GM18519 (cell line): ENCODE results near the gene TTC3.
A peak's percentile ranks its signal among the peaks of the same experiment; 100 is the strongest.

Experiments used
- ATAC-seq: cut with Tn5 transposase; IDR thresholded peaks from one replicate; pipeline ENCODE4 v1.9.1; 2021; ENCODE audit warnings: mild to moderate bottlenecking, moderate library complexity; ENCODE audit not compliant: unreplicated experiment, low FRiP score

TTC3 gene

GRCh38 chr21:37193006-37193405 is 120.0 kb downstream of the TTC3 start:
- ATAC-seq: no peak

- no peak for ATAC-seq
These were observed 120.6 kb downstream of the TTC3 start for GRCh38 chr21:37193676-37194075.

GRCh38 chr21:37195059-37195458 is 122.0 kb downstream of the TTC3 start:
- ATAC-seq: no peak

- ATAC-seq: no peak
These were observed 122.6 kb downstream of the TTC3 start for GRCh38 chr21:37195610-37196009.

GRCh38 chr21:37196847-37197246 is 123.8 kb downstream of the TTC3 start:
- no peak for ATAC-seq

DNA sequence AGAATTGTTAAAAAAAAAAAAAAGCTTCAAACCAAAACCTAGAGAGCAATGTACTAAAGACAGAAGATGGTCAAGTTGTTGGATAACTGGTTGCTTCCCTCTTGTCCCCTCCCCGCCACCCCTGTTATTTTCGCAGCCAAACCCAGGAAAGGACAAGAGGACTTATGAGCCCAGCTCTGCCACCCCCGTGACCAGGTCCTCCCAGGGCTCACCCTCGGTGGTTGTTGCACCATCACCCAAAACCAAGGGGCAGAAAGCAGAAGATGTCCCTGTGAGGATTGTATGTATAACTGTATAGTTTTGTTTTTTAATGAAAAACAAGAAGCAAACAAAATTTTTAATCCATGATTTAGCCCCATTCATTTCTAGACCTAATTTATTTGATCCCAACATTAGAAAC is 124.7 kb downstream of the TTC3 start:
- ATAC-seq: no peak

DNA sequence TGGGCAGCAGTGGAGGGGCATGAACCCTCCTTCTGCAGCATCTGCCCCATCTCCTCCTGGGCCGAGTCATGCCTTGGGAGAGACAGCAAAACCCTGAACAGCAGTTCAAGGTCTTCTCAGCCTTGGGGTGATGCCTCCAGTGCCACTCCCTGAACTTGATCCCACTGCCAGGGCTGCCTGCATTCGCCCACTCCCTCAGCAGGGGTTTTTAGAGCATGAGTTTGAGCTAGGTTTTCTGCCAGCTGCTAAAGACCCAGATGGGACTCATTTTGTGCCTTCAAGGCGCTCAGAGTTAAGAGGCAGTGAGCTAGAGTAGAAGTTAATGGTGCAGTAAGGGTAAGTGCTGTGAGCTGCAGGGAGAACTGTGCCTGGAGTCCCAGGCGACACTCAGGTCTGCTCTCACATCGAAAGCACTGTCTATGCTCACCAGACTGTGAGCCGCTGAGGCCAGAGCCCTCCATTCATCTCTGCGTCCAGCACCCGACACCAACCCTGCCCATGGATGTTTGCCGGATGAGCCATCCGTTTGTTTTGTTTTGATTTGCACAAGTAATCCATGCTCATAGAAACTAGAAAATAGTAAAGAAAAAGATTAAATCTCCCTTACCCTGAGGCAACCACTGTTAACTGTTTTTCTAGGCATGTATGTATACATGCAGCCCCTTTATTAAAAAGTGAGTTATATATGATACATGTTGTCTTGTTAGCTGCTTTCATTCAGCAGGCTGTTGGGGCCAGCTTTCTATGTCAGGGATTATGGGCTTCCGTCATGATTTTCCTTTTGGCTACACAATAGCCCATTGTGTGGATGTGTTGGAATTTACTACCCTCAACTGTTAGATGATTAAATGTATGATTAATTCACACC is 126.2 kb downstream of the TTC3 start:
- no peak for ATAC-seq

DNA sequence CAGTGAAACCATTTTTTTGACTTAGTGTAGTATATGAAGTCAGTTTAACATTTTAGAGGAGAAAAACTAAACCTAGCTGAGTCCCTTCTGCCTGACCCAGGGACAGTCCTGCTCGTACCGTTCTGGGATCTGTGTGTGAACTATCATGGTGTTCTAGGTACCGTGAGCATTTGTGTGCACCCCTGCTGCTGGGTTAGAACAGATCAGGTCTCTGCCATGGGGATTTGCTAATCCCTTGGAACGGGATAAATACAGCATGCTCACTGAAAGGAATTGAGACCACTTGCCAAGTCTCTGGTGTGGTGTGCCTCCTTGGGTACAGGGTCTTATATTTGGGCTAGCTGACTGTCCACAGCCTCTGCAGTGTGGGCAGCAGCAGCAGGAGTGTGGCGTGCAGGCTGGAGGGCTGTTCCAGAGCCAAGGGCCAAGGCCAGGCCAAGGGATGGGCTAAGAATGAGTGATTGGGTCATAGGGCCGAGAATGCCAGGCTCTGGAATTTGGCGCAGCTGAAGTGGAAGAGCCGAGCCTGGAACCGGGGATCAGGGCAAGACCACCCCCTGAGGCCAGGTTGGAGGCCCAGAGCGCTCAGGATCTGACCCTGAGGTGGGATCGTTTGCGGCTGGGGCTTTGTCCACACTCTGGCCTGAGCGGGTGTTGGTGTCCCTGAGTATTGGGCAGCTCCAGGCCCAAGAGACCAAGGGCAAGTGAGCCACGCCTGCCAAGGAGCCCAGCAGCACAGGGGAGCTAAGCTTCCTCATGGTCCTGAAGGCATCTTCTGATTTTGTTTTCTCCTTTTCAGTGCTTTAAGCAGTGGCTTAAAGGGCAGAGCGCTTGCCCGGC is 127.8 kb downstream of the TTC3 start:
- no peak for ATAC-seq

- ATAC-seq: no peak
These were observed 129.4 kb downstream of the TTC3 start for GRCh38 chr21:37202221-37203110.

DNA sequence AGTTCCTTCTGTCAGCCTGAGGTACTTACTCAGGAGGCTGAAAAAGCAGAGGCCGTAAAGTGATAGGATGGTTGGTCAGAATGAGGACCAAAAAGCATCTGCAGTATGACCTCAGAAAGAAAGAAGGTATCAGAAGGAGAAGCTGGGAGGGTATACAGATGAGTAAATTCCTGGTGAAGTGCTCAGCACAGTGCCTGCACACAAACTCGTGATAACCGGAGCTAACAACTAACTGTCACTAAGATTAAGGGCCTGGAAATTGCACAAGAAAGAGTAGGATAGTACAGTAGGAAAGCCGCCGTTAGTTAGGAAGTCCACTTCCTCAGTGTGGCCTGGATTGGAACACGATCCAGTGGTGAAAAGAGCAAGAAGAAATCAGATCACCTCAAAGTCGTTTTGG is 131.5 kb downstream of the TTC3 start:
- no peak for ATAC-seq

- no peak for ATAC-seq
These were observed 133.4 kb downstream of the TTC3 start for GRCh38 chr21:37206496-37206895.

GRCh38 chr21:37207441-37208009 is 134.5 kb downstream of the TTC3 start:
- peak; percentile 27 for ATAC-seq

DNA sequence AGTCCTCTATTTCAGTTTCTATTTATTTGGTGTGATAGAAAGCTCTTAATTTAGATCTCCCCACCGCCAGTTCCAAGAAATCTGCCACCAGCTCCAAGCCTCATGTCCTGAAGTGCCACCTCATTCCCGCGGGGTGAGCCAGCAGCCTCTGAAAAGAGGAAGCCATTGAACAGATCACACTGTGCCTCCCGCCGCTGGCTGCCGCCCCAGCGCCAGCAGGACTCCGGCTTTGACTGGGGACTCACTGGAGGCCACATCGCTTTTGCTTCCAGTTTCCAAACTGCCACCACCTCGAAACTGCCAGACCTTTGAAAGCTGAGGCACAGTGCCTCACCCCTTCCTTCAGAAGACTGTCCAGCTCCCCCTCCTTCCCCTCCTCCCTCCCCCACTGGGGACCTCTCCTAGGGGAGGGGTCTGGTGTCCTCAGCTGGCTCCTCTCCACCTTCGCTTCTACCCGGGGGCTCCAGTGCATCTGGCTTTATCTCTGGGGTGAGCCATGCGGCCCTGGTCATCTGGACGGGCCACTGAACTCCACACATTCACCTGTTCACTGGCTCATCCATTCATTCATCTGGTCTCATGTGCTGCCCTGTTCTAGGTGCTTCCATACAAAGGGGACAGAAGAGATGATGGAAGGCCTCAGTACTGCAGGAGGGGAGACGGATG is 135.1 kb downstream of the TTC3 start:
- ATAC-seq: peak; percentile 45

DNA sequence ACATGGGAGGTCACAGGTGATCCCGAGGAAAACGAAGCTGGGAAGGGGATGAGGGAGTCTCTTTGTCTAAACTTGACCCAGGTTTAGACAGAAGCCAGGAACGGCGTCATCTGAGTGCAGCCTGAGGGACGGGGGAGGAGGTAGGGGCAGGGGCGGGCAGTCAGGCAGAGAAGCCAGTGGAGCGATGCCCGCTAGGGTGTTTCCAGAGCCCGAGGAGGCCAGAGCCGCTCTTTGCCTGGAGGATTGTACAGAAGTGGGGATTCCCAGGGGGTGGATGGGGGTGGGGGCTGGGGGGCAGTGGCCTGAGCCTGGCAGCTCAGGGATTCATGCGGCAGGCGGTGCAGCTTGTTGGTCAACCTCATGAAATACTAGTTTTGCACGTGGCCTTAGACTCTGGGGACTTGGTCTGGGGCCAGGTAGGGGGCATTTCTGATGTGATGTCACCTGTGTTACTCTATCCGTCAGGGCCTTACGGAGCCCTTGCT is 135.7 kb downstream of the TTC3 start:
- no peak for ATAC-seq

- ATAC-seq: no peak
These were observed 137.1 kb downstream of the TTC3 start for GRCh38 chr21:37210130-37210529.

- ATAC-seq: no peak
These were observed 137.7 kb downstream of the TTC3 start for GRCh38 chr21:37210799-37211198.

DNA sequence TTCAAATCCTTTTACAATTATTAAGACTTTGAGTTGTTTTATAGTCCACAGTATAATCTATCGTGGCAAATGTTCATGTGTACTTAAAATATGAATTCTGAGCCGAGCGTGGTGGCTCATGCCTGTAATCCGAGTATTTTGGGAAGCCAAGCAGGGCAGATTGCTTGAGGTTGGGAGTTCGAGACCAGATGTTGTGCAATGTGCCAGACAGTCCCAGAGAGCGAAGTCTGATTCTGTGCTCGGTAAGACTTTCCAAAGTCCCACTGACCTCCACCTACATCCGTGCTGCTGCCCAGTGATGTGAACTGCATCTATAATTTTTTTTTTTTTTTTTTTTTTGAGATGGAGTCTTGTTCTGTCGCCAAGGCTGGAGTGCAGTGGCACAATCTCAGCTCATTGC is 141.9 kb downstream of the TTC3 start:
- ATAC-seq: no peak

DNA sequence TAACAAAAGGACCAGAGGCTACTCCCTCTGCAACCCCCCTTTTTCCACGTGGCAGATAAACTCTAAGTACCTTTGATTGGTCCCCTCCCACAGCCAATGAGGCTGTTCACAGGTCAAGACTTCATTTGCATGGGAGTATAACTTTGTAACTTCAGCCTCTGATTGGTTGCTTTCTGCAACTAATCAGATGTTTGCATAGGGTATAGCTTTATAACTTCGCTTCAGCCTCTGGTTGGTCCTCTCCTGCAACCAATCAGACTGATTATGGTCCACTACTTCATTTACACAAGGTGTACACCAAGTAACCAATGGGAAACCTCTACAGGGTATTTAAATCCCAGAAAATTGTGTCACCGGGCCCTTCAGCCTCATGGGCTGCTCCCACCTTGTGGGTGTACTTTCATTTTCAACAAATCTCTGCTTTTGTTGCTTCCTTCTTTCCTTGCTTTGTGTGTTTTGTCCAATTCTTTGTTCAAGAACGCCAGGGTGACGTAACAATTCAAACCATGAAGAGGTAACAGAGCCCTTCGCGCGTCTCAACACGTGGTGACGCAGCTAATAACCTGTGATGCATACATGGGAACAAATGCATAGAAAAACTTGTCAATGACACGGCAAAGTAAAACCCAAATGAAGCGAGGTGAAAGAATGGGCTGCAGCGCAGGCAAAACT is 146.8 kb downstream of the TTC3 start:
- ATAC-seq: no peak

DNA sequence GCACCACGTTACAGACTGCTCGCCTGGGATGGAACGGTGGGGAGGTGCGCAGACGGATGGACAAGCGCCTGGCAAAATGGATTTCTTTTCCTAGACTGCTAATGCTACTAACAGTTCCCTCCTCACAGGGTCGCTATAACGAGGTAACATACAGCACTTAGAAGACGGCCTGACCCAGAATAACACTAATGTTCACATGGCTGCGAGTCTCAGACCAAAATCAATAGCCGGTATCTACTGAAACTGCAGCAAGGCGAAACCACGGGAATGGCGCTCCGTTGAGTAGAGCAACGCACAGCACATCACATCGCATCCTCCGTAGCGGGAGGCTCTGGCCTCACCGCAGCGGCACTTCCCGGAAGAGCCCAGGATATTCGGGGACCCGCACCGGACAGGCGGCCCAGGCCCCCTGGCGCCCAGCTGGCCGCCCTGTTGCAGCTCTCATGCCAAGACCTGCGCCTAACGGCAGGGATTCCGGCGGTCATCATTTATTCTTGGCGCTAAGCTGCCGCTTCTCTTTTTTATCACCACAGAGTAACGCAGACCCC is 147.5 kb downstream of the TTC3 start:
- ATAC-seq: peak; percentile 28
